Chondrocyte (in vitro differentiated cells): ENCODE measurements around the gene DAZAP1. TPM values are rescaled to one million over a fixed set of nuclear protein-coding genes. Genes with fewer than 3 reads are reported as not detected.
A peak's percentile ranks its signal among the peaks of the same experiment; 100 is the strongest.

Experiments
- DNase-seq: peaks from one replicate; pipeline ENCODE4 v3.0.0; 2021; ENCODE audit warnings: mixed read lengths, low spot score
- H3K27ac Mint-ChIP-seq: one replicate; pipeline ENCODE4 v1.8.0; 2021; ENCODE audit warnings: mild to moderate bottlenecking, moderate library complexity, mixed read lengths; ENCODE audit not compliant: unreplicated experiment
- H3K27me3 Mint-ChIP-seq: 2 replicates; pipeline ENCODE4 v1.8.0; 2021; ENCODE audit warnings: low read depth, mixed read lengths
- H3K36me3 Mint-ChIP-seq: 2 replicates; pipeline ENCODE4 v1.8.0; 2021; ENCODE audit warnings: low read depth, mixed read lengths
- H3K4me1 Mint-ChIP-seq: 2 replicates; pipeline ENCODE4 v1.8.0; 2021; ENCODE audit warnings: low read depth, mild to moderate bottlenecking, mixed read lengths
- H3K4me3 Mint-ChIP-seq: one replicate; pipeline ENCODE4 v1.8.0; 2021; ENCODE audit warnings: mild to moderate bottlenecking, moderate library complexity, mixed read lengths; ENCODE audit not compliant: unreplicated experiment
- H3K9me3 Mint-ChIP-seq: 2 replicates; pipeline ENCODE4 v1.8.0; 2021; ENCODE audit warnings: low read depth, mixed read lengths
- CTCF ChIP-seq: fragments of 200-600 bp; sonication (generic); IDR thresholded peaks from 2 replicates; pipeline ENCODE4 v1.5.0; 2021; ENCODE audit warnings: antibody characterized with exemption, mild to moderate bottlenecking, moderate library complexity
- total RNA-seq: library from RNA; stranded (reverse); gene quantifications from 3 replicates; pipeline ENCODE4 v1.2.1, GENCODE V29; 2021

Gene DAZAP1
- total RNA-seq, 1 donor from 2014 or later, result 88.0 TPM

- Mint-ChIP-seq H3K4me1 (peaks cover 6% of the 10 kb centered on the region), H3K9me3 (no peaks in the 10 kb centered on the region), H3K27ac (no peak overlapping the region), H3K27me3 (no peaks in the 10 kb centered on the region), H3K36me3 (peaks cover 21% of the 10 kb centered on the region), H3K4me3 (no peak overlapping the region)
- no peak for DNase-seq
- no peak for TF ChIP-seq CTCF
Observed at GRCh38 chr19:1373534-1374249, 33.7 kb upstream of the DAZAP1 start.

DNA sequence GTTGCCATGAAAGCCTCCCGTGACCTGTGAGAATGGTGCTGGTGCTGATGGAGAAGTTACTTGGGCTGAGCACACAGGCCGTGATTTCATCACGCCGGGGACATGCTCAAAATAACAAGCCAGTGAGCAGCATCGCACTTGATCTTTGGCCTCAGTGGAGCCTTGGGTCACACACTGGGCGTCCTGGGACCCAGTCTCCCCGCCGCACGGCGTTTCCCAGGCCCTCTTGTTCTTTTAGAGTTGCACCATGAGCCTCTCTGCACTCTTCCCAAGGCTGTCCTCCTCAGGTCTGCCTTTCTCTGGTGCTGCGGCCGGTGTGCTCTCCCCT is 33.2 kb upstream of the DAZAP1 start:
- no peaks in the 10 kb centered on the region for H3K27me3 Mint-ChIP-seq
- H3K36me3 Mint-ChIP-seq, result peaks cover 21% of the 10 kb centered on the region
- H3K4me3 Mint-ChIP-seq, result no peak overlapping the region
- no peak for TF ChIP-seq CTCF
- no peak overlapping the region for H3K27ac Mint-ChIP-seq
- no peak for DNase-seq
- peaks cover 6% of the 10 kb centered on the region for H3K4me1 Mint-ChIP-seq
- H3K9me3 Mint-ChIP-seq, result no peaks in the 10 kb centered on the region

DNA sequence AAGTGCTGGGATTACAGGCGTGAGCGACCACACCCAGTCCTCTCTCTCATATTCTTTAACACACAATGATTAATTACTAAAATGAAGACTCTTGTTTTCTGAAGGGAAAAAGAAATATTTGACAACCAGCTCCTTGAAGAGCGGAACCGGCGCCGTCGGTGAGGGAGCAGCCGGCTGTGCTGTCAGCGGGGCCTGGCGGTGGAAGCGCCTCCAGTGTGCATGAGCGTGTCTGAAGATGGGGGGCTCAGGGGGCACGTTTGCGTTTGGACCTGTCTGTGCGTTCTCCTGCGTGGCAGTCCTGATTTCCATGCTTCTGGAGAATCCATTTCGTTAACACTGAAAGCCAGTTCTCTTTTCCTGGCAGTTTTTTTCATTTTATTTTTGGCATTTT is 31.0 kb upstream of the DAZAP1 start:
- H3K4me3 Mint-ChIP-seq, result no peak overlapping the region
- H3K27ac Mint-ChIP-seq, result no peak overlapping the region
- no peak for TF ChIP-seq CTCF
- peaks cover 10% of the 10 kb centered on the region for H3K4me1 Mint-ChIP-seq
- H3K36me3 Mint-ChIP-seq, result peaks cover 16% of the 10 kb centered on the region
- DNase-seq, result no peak
- H3K27me3 Mint-ChIP-seq, result no peaks in the 10 kb centered on the region
- no peaks in the 10 kb centered on the region for H3K9me3 Mint-ChIP-seq

DNA sequence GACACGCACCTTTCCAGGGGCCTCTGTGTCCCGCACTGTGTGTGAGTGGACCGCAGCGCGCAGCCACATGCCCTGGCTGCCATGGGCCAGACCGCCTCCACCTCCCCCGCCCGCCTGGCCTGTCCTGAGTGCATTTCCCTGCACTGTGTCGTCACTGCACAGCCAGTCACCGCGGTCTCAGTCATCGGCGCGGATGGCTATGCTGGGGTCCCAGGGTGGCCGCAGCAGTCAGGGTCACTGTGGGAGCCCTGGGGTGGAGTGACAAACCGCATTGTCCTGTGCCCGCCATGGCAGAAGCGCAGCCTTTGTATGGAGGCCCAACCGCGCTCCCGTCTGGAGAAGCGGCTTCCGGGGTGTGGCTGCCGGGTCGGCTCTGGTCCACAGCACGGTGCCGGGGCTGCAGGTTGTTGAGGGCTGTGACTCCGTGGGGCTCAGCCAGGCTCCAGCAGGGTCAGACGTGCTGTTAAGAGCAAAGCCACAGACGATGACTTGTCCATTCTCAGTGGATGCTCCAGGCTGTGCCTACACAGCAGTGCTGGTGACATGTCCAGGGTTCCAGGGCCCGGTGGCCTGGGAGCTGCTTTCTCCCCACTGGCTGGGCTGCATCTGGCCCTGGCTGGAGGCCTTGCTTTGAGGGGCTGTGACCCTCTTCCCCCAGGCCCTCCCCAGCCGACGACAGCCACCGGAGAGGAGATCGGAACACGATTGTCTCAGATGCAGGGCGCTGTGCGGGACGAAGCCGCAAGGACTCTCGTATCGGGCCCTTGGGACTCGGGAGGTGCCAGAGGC is 30.0 kb upstream of the DAZAP1 start:
- no peak overlapping the region for H3K27ac Mint-ChIP-seq
- DNase-seq, result no peak
- H3K4me1 Mint-ChIP-seq, result peaks cover 13% of the 10 kb centered on the region
- H3K36me3 Mint-ChIP-seq, result peaks cover 16% of the 10 kb centered on the region
- H3K4me3 Mint-ChIP-seq, result no peak overlapping the region
- TF ChIP-seq CTCF, result no peak
- H3K27me3 Mint-ChIP-seq, result no peaks in the 10 kb centered on the region
- H3K9me3 Mint-ChIP-seq, result no peaks in the 10 kb centered on the region

- Mint-ChIP-seq H3K27me3 (no peaks in the 10 kb centered on the region), H3K4me3 (no peak overlapping the region), H3K27ac (no peak overlapping the region), H3K36me3 (peaks cover 16% of the 10 kb centered on the region), H3K9me3 (no peaks in the 10 kb centered on the region), H3K4me1 (peaks cover 19% of the 10 kb centered on the region)
- peak; percentile 36 for TF ChIP-seq CTCF
- no peak for DNase-seq
Observed at GRCh38 chr19:1377965-1378785, 29.2 kb upstream of the DAZAP1 start.
